ENCODE results near the gene GALM.

The GALM gene

DNA sequence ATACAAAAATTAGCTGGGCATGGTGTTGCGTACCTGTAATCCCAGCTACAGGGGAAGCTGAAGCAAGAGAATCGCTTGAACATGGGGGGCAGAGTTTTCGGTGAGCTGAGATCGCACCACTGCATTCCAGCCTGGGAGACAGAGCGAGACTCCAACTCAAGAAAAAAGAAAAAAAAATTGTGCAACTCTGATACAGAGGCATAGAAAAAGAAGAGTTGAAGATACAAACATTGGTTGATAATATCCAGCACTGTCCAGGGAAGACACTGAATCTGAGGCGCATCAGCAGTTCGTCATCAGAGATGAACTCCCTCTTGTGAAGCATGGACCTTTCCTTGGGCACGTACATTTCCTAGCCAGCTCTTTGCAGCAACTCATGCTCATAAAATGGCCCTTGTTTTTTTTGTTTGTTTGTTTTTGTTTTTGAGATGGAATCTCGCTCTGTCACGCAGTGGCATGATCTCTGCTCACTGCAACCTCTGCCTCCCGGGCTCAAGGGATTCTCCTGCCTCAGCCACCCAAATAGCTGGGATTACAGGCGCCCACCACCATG lies 16.7 kb upstream of the GALM start:
- no peak for DNase-seq (ENCODE audit: low read depth in 3 of 3, low spot score in 1 of 3)

DNA sequence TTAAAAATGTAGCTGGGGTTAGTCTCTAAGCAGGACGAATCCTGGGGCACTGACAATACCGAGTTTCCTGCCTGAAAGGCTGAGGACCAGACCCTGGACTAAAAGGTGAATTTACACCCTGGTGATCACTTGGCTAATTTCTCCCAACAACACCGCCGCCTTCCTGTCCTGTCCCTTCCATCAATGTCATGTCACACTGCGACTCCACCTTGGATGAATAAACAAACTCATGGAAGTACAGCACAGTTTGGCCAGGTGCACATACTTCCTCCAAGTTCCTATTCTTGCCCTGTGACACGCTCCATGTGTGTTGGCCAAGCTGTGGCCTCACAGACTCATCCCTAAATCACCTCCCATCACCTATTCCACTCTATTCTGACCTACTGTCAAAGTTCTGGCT lies 15.9 kb upstream of the GALM start:
- DNase-seq (ENCODE audit: low read depth in 3 of 3, low spot score in 1 of 3), result no peak

DNA sequence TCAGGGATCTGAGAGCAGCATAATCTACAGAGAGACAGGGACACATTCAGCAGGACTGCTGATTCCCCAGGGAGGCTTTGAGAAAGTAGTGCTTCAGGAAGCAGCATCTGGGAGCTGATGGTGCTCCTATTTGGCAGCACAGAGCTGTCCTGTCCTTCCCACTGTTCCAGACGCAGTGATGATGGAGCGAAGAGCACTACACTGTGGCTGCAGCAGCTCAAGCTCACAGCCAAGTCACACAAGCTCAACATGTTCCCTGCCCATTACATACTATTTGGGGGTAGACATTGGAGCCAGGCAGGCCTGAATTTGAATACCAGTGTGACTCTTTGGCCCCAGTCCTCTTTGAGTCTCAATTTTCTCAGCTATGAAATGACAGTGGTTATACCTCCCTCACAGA lies 15.2 kb upstream of the GALM start:
- no peak for DNase-seq (ENCODE audit: low read depth in 3 of 3, low spot score in 1 of 3)

DNA sequence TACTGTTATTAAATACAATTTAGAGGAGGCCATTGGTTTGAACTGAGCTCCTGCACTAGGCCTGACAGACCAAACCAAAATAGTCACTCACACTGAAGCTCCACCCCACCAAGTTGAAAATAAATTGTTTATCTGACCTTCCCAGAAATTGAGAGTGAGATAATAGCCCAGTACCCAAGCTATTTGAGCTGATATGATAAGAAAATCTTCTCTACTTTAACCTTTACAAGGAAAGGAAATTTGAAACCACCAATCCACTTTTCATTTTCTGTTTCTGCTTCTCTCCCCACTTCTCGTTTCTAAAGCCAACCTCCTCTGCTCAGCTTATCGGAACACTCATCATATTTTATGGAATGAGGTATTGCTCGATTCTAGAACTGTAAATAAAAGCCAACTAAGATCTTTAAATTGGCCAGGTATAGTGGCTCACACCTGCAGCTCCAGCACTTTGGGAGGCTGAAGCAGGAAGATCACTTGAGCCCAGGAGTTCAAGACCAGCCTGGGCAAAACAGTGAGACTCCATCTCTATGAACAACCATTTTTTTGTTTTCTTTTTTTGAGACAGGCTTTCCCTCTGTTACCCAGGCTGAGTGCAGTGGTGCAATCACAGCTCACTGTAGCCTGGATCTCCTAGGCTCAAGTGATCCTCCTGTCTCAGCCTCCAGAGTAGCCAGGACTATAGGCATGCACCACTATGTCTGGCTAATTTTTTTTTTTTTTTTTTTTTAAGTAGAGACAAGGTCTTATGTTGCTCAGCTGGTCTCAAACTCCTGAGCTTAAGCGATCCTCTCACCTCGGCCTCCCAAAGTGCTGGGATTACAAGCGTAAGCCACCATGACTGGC lies 13.3 kb upstream of the GALM start:
- DNase-seq (ENCODE audit: low read depth in 3 of 3, low spot score in 1 of 3), result no peak

DNA sequence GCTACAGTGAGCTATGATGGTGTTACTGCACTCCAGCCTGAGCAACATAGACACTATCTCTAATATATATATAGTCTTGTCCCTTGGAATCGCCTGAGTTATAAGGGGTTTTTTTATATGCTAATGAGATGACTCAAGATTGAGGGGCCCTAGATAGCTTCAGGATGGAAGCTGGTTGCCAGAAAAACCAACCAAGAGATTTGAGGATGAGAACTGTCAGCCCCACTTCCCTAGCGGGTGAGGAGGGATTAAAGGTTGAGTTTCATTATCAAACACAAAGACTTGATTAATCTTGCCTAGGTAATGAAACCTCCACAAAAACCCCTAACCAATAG lies 12.6 kb upstream of the GALM start:
- no peak for DNase-seq (ENCODE audit: low read depth in 3 of 3, low spot score in 1 of 3)

DNA sequence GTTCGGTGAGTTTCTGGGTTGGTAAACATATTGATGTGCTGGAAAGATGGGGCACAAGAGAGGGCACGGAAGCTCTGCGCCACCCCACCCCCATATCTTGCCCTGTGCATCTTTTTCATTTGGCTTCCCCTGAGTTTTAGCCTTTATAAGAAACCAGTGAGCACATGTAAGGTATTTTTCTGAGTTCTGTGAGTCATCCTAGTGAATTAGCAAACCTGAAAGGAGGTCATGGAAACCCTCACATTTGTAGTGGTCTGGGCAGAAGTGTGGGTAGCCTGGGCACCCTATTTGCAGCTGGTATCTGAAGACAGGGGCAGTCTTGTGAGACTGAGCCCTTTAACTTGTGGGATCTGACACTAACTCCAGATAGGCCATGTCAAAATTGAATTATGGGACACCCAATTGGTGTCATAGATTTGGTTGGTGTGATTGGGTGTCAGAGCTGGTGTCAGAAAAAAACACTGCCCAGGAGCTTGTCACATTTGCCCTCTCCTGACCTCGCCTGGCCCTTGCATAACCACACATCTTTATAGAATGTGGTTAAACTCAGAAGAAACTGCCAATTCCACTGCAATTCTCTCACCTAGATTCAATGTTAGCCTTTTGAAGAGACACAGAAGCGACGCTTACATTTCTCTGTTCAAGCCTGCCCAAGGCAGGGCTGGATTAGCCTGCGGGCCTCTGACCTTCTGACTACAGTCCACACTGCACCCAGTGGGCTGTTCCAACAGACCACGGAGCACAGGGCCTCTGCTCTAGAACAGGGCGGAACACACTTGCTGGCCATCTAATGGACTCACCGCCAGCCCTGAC lies 12.0 kb upstream of the GALM start:
- peak in 2 of 3 donors; percentile 27 to 51 for DNase-seq (ENCODE audit: low read depth in 3 of 3, low spot score in 1 of 3)

DNA sequence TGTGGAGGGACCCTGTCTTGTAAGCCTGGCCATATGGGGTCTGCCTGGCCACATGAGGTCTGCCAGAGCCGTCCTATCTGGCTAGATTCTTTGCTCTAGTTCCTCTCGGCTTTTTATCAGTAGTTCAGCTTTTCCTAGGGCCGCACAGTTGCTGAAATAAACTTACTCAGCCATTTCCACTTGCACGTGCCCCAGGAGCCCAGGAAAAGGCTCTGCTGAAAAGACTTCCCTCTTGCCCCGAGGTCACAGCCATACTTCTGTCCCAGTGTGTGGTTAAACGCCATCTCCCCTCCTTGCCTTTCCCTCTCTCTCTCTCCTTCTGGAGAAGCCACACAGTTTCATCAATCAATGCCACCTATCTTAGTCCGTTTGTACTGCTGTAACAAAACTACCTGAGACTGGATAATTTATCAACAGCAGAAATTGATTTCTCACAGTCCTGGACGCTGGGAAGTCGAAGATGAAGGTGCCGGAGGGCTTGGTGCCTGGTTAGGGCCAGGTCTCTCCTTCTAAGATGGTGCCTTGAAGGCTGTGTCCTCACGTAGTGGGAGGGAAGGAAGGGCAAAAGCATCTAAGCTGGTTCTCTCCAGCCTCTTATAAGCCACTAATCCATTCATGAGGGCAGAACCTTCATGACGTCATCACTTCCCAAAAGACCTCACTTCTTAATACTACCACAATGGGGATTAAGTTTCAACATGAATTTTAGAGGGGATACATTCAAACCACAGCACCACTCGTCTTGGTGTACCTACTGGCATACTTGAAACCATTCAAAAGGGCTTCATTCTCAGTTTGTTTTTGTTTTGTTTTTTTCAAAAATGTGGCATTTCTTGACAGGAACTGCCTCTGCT lies 11.2 kb upstream of the GALM start:
- no peak for DNase-seq (ENCODE audit: low read depth in 3 of 3, low spot score in 1 of 3)

DNA sequence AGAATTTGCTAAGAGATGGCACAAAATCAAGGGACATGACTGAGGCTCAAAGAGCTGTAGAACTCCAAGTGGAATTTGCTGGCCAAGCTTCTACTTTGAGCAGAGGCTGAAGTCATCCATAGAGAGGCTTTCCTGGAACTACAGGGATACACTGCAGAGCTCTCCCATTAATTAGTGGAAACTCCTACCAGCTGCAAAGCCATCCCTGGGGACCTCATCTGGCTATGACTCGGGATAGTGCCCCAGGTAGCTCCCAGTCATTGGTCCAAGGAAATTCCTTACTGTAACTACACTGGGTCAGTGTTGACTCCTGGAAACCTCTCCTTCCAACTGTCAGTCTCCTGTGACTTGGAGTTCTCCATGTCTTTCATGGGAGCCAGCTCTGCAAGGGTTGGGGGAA lies 10.5 kb upstream of the GALM start:
- DNase-seq (ENCODE audit: low read depth in 3 of 3, low spot score in 1 of 3), result no peak

DNA sequence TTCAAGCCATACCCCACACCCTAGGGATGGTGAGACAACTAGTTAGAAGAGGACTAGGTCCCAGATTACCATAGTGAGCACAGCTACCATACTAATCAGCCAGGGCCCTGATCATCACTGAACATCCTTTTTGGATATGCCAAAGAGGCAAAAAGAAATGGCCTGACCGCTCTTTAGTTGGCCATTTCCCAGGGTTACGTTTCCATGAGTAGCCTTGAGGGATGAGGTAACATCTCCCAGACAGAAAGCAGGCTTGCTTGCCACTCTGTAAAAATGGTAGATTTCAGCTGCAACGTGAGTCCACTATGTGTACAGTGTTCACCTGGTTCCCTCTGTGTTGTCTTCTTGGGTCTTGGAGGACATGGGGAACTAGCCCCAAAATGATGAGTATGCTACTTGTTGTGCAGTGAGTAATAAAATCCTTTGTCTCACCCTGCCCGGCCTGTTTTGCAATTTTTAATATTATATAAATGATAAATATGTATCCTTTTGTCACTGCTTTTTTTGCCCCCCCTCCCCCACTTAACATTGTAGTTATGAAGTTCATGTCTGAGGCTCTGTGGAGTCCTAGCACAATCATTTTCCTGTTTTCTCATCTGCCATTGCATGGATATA lies 8.9 kb upstream of the GALM start:
- DNase-seq (ENCODE audit: low read depth in 3 of 3, low spot score in 1 of 3), result no peak

DNA sequence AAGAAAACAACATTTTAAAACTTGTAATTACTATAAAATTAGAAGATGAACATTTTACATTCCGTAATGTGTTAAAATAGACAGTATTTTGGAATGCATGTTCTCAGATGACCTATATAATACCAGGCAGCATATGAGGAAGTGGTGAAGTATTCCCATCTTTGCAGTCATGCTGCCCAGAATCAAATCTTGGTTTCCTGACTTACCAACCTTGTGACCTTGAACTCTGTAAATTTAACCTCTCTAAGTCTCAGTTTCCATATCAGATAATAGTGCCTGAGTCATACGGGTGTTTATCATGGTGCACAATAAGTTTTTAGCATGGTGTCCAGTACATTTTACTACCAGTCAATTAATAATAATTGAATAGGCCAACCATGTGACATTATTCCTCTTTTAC lies 7.3 kb upstream of the GALM start:
- no peak for DNase-seq (ENCODE audit: low read depth in 3 of 3, low spot score in 1 of 3)

DNA sequence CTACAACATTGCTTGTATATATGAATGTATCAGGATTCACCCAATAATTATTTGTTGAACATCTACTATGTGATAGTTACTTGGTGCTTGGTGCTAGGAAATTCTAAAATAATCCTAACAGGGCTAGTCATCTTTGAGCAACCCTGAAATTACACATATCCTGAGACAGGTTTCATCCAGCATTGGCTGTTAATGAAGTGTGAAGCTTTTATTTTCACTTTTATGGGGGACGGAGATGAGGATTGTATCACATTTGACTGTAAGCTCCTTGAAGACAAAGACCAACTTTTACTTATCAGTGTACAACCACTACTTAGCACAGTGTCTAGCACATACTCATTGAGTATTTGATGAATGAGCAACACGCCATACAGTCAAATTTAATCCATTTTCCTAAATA lies 6.8 kb upstream of the GALM start:
- DNase-seq (ENCODE audit: low read depth in 3 of 3, low spot score in 1 of 3), result no peak

DNA sequence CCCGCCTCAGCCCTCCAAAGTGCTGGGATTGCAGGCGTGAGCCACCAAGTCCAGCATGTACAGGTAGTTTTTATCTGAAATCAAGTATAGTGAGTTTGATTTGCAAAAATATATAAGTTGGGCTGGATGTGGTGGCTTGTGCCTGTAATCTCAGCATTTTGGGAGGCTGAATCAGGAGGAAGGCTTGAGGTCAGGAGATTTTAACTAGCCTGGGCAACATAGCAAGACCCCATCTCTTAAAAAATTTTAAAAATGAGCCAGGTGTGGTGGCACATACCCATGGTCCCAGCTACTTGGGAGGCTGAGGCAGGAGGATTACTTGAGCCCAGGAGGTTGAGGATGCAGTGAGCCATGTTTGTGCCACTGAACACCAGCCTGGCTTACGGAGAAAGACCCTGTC lies 5.6 kb upstream of the GALM start:
- no peak for DNase-seq (ENCODE audit: low read depth in 3 of 3, low spot score in 1 of 3)

DNA sequence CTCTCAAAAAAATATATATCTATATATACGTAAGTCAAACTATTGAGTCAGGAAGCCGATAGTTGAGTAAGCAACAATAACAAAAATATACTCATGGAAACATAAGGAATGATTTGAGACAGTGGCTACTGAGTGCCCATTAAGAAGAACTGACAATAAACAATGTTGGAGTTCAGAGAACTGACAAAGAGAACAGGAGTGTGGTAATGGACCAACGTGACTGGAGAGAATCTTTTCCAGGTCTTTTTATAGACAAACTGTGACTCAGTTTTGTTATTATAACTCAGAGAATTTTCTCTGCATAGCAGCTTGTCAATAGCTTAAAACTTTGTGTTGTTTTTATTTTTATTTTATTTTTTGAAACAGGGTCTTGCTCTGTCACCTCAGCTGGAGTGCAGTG lies 4.6 kb upstream of the GALM start:
- DNase-seq (ENCODE audit: low read depth in 3 of 3, low spot score in 1 of 3), result no peak

DNA sequence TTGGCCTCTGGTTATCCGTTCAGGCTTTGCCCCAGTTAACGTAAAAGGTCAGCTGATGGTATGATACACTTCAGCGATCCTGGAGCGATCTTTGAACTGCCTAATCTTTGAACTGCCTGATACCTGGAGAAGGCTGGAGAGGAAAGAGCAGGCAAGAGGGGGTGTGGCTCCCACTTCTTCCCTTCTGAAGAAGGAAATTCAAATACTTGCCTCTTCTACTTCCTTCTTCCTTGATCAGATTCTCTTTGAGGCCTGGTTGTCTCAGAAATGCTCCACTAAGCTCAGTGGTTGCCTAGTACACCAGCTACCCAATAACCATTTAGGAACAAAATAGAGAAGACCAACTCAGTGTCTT lies 619 bp downstream of the GALM start:
- DNase-seq (ENCODE audit: low read depth in 3 of 3, low spot score in 1 of 3), result no peak

DNA sequence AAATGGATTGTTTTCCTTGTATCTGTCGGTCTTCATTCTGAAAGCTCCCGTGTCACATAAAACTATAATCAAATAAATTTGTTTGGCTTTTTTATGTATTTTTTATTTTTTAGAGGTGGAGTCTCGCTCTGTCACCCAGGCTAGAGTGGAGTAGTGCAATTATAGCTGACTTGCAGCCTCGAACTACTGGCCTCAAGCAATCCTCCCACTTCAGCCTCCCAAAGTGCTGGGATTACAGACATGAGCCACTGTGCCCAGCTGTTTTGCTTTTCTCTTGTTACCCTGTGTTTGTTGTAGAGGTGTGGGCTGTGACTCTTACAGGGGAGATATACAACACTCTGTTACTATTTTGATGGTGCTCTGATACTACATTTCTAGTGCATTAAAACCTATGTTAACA lies 2.2 kb downstream of the GALM start:
- no peak for DNase-seq (ENCODE audit: low read depth in 3 of 3, low spot score in 1 of 3)

DNA sequence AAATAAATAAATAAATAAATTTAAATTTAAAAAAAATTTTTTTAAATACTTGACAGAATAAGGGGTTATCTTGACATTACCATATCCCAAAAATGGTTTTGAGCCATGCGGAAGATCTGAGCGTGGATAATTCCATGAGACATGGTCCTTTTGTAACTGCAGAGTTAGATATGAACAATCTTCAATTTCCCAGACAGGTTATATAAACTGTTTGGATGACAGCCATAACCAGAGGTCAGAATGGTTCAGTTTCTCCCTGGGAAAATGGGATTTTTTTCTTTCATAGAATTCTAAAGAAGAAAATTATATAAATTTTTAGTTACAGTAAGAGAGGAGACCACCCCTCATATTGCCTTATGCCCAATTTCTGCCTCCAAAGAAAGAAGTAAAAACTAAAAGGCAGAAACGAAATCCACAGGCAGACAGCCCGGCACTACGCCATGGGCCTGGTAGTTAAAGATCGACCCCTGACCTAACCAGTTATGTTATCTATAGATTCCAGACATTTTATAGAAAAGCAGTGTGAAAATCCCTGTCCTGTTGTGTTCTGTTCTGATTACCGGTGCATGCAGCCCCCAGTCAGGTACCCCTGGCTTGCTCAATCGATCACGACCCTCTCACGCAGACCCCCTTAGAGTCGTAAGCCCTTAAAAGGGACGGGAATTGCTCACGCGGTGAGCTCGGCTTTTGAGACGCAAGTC lies 3.0 kb downstream of the GALM start:
- no peak for DNase-seq (ENCODE audit: low read depth in 3 of 3, low spot score in 1 of 3)

DNA sequence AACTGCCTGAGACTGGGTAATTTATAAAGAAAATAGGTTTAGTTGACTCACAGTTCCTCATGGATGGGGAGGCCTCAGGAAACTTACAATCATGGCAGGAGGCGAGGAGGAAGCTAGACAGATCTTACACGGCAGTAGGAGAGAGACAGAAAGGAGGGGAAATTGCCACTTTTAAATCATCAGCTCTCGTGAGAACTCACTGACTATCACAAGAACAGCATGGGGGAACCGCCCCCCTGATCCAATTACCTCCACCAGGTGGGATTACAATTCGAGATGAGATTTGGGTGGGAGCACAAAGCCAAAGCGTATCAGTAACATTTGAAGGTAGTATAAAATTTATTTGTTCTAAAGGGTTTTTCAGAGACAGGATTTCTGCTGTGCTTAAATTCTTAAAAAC lies 5.4 kb downstream of the GALM start:
- DNase-seq (ENCODE audit: low read depth in 3 of 3, low spot score in 1 of 3), result no peak

DNA sequence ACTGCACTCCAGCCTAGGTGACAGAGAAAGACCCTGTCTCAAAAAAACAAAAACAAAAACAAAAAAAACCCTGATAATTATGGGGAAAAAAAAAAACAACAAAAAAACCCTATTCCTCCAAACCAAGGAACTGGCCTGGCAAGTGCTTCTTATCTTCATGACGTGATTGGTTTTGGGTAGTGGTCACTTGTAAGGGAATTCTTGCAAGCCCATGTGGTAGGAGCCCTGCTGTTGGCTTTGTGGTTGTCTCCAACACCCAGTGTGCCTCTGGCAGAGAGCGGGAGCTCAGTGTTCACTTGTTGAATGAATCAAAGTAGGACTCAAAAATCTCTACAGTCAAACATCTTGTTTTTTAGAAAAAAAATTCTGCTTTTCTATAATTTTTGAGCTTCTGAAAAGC lies 6.0 kb downstream of the GALM start:
- no peak for DNase-seq (ENCODE audit: low read depth in 3 of 3, low spot score in 1 of 3)

DNA sequence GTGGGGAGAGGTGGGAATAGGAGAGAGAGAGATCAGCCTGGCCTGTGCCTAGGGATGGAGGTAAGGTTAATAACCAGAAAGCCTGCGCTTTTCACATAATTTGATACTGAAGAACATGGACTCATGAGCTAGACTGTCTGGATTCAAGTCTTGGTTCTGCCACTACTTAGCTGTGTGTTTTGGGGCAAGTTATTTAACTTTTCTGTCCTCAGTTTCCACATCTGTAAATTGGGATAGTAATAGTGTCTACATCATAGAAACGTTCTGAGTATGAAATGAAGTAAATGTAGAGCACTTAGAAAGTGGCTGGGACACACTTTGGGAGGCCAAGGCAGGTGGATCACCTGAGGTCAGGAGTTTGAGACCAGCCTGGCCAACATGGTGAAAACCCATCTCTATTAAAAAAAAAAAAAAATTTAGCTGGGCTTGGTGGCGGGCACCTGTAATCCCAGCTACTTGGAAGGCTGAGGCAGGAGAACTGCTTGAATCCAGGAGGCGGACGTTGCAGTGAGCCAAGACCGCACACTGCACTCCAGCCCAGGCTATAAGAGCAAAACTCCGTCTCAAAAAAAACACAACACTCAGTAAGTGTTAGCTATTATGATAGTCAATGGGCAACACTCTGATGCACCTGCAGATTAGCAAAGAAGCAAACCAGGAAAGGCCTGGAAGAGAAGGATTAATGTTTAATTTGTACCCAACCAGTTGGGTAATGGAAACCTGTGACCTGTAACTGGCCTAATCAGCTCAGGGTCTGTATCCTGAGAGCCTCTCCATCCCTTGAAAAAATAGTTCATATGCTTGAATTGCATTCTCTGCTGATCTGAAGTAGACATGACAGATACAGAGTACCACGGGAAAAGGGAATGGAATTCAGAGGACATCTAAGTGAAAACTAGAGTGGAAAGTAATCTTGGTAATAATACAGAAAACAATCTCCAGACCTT lies 6.8 kb downstream of the GALM start:
- DNase-seq (ENCODE audit: low read depth in 3 of 3, low spot score in 1 of 3), result no peak
